Immature natural killer cell (primary cell): ENCODE results near the gene BSND. TPM values are rescaled to one million over a fixed set of nuclear protein-coding genes. Genes with fewer than 3 reads are reported as not detected.

ENCODE experiments used
- DNase-seq, 3 donors: peaks; one replicate each; pipeline ENCODE4 v3.0.0; 2022; ENCODE audit warnings: mixed read lengths in 1 of 3
- H3K27ac Mint-ChIP-seq, 6 donors: one replicate each; pipeline ENCODE4 v1.8.0; 2020; ENCODE audit warnings: mixed read lengths in 6 of 6, mild to moderate bottlenecking in 5 of 6, inconsistent platforms in 4 of 6, moderate library complexity in 3 of 6
- H3K27me3 Mint-ChIP-seq, 3 donors: one replicate each; pipeline ENCODE4 v1.8.0; 2020 to 2021; ENCODE audit warnings: low read depth in 3 of 3, mild to moderate bottlenecking in 3 of 3, mixed read lengths in 3 of 3, moderate library complexity in 3 of 3, inconsistent platforms in 1 of 3
- H3K36me3 Mint-ChIP-seq, 3 donors: one replicate each; pipeline ENCODE4 v1.8.0; 2020; ENCODE audit warnings: mixed read lengths in 3 of 3, inconsistent platforms in 2 of 3, mild to moderate bottlenecking in 2 of 3
- H3K4me1 Mint-ChIP-seq, 2 donors: one replicate each; pipeline ENCODE4 v1.8.0; 2020; ENCODE audit warnings: inconsistent platforms in 2 of 2, mild to moderate bottlenecking in 2 of 2, mixed read lengths in 2 of 2, moderate library complexity in 1 of 2
- H3K4me3 Mint-ChIP-seq, 5 donors: one replicate each; pipeline ENCODE4 v1.8.0; 2020; ENCODE audit warnings: mild to moderate bottlenecking in 5 of 5, mixed read lengths in 5 of 5, inconsistent platforms in 3 of 5, moderate library complexity in 3 of 5
- H3K9me3 Mint-ChIP-seq, 6 donors: one replicate each; pipeline ENCODE4 v1.8.0; 2020; ENCODE audit warnings: mild to moderate bottlenecking in 6 of 6, mixed read lengths in 6 of 6, inconsistent platforms in 4 of 6, moderate library complexity in 3 of 6
- polyA plus RNA-seq, 3 donors: library from polyadenylated mRNA; unstranded; fragments of 300-500 nt; fragmentation: Illumina TruSeq; gene quantifications; one replicate each; pipeline ENCODE4 v1.2.3, GENCODE V29; 2021

Gene BSND
- polyA plus RNA-seq, 3 donors from 2014 or later, result not detected

GRCh38 chr1:55000110-55001085, 1.7 kb downstream of the BSND start:
- no peak overlapping the region for H3K27ac Mint-ChIP-seq
- DNase-seq, result no peak
- H3K4me1 Mint-ChIP-seq, result peaks cover 20 to 22% of the 10 kb centered on the region in 2 donors
- H3K27me3 Mint-ChIP-seq, result peaks cover 10 to 24% (median 11%) of the 10 kb centered on the region in 3 donors
- H3K36me3 Mint-ChIP-seq, result no peaks in the 10 kb centered on the region
- peaks cover 0 to 1% (median 0%) of the 10 kb centered on the region in 6 donors for H3K9me3 Mint-ChIP-seq
- no peak overlapping the region for H3K4me3 Mint-ChIP-seq

- Mint-ChIP-seq H3K27ac (no peak overlapping the region), H3K9me3 (peaks cover 0 to under 1% (median 0%) of the 10 kb centered on the region in 6 donors), H3K36me3 (no peaks in the 10 kb centered on the region), H3K4me1 (peaks cover 11 to 13% of the 10 kb centered on the region in 2 donors), H3K27me3 (peaks cover 3 to 18% (median 4%) of the 10 kb centered on the region in 3 donors), H3K4me3 (no peak overlapping the region)
- DNase-seq, result no peak
Measured at GRCh38 chr1:55001311-55001710, 2.6 kb downstream of the BSND start.

- Mint-ChIP-seq H3K9me3 (no peaks in the 10 kb centered on the region), H3K27ac (no peak overlapping the region), H3K36me3 (no peaks in the 10 kb centered on the region), H3K27me3 (peaks cover 2 to 9% (median 6%) of the 10 kb centered on the region in 3 donors), H3K4me3 (no peak overlapping the region), H3K4me1 (no peaks in the 10 kb centered on the region)
- no peak for DNase-seq
Measured at GRCh38 chr1:55002686-55003085, 4.0 kb downstream of the BSND start.

DNA sequence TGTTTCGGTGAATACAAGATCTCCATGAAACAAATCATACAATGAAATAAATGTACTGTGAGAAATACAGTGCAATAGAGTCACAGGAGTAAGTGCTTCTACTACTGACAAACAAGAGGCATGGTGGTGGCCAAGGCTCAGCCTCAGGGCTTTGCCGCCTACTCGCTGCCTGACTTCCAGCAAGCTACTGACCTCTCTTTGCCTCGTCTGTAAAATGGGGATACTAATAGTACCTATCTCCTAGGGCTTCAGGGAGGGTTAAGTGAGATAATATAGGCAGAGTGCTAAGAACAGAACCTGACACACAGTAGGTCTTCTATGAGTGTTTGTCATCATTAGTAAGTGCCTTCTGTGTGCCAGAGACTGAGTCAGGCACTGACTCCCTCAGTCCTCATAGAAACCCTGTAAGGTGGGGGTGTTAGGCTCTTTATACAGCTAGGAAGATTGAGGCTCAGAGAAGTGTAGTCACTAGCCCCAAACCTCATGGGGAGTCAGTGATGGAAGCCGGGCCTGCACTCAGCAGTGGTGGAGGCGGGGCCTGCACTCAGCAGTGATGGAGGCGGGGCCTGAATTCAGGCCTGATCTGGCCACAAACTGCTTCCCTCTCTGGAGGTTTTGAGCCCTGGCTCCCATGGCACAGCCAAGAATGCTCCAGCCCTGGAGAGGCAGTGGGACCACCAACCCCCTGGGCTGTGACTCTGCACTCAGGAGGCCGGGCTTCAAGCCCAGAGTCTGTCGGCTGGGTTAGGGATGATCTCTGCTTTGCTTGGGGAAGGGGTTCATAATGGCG, 6.8 kb downstream of the BSND start:
- H3K4me1 Mint-ChIP-seq, result no peaks in the 10 kb centered on the region
- DNase-seq, result no peak
- no peaks in the 10 kb centered on the region for H3K9me3 Mint-ChIP-seq

GRCh38 chr1:55006931-55007330, 8.2 kb downstream of the BSND start:
- Mint-ChIP-seq H3K27me3 (peaks cover 0 to 5% (median 3%) of the 10 kb centered on the region in 3 donors), H3K4me1 (no peaks in the 10 kb centered on the region), H3K9me3 (no peaks in the 10 kb centered on the region), H3K36me3 (no peaks in the 10 kb centered on the region), H3K4me3 (no peak overlapping the region), H3K27ac (no peak overlapping the region)
- no peak for DNase-seq

More for the DNA sequence above, 6.8 kb downstream of the BSND start:
- no peaks in the 10 kb centered on the region for H3K36me3 Mint-ChIP-seq
- no peak overlapping the region for H3K27ac Mint-ChIP-seq
- peaks cover 0 to 5% (median 3%) of the 10 kb centered on the region in 3 donors for H3K27me3 Mint-ChIP-seq
- H3K4me3 Mint-ChIP-seq, result no peak overlapping the region

- Mint-ChIP-seq H3K27me3 (peaks cover 0 to 9% (median 3%) of the 10 kb centered on the region in 3 donors), H3K36me3 (no peaks in the 10 kb centered on the region), H3K9me3 (no peaks in the 10 kb centered on the region), H3K4me1 (no peaks in the 10 kb centered on the region), H3K27ac (no peak overlapping the region), H3K4me3 (no peak overlapping the region)
- DNase-seq, result no peak
Measured at GRCh38 chr1:55007625-55008024, 8.9 kb downstream of the BSND start.

DNA sequence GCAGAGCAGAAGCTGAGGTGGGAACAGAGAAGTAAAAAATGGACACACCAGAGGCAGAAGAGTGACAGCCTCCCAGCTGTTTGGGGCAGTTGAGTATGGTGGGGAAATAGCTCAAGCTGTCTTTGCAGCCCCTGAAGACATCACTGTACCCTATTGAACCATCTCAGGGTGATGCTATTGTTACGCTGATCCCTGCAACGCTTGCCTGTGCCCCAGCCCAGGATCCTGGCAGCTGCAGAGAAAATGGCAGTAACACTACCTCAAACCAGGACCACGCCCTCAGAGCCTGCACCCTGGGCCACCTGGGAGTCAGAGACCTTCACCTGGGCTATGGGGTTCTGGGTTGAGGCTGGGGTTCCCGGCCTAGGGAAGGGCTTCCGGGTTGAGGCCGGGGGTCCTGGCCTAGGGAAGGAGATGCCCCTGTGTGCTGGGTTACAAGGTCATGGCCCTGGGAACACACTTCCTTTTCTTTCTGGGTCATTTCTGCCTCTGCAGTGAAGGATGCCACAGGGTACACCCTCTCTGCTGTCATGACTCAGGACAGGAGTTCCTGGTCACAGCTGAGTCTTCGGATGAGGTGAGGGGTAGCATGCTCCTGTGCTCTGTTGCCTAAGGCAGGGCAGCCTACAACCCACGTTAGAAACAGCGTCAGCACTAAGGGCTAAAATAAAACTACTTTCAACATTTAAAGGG, 11.6 kb downstream of the BSND start:
- Mint-ChIP-seq H3K36me3 (no peaks in the 10 kb centered on the region), H3K27ac (no peak overlapping the region), H3K4me3 (no peak overlapping the region), H3K9me3 (no peaks in the 10 kb centered on the region), H3K4me1 (no peaks in the 10 kb centered on the region), H3K27me3 (peaks cover 3 to 10% (median 3%) of the 10 kb centered on the region in 3 donors)
- DNase-seq, result no peak

GRCh38 chr1:55010887-55011217, 12.1 kb downstream of the BSND start:
- no peak overlapping the region for H3K27ac Mint-ChIP-seq
- H3K27me3 Mint-ChIP-seq, result peaks cover 3 to 10% (median 4%) of the 10 kb centered on the region in 3 donors
- H3K9me3 Mint-ChIP-seq, result no peaks in the 10 kb centered on the region
- no peak overlapping the region for H3K4me3 Mint-ChIP-seq
- peak; percentile 22 to 49 (median 33) for DNase-seq
- no peaks in the 10 kb centered on the region for H3K36me3 Mint-ChIP-seq
- no peaks in the 10 kb centered on the region for H3K4me1 Mint-ChIP-seq

- Mint-ChIP-seq H3K36me3 (no peaks in the 10 kb centered on the region), H3K4me1 (no peaks in the 10 kb centered on the region), H3K27me3 (peaks cover 4 to 8% (median 8%) of the 10 kb centered on the region in 3 donors), H3K9me3 (no peaks in the 10 kb centered on the region), H3K27ac (no peak overlapping the region), H3K4me3 (no peak overlapping the region)
- no peak for DNase-seq
Measured at GRCh38 chr1:55012661-55013060, 13.9 kb downstream of the BSND start.

DNA sequence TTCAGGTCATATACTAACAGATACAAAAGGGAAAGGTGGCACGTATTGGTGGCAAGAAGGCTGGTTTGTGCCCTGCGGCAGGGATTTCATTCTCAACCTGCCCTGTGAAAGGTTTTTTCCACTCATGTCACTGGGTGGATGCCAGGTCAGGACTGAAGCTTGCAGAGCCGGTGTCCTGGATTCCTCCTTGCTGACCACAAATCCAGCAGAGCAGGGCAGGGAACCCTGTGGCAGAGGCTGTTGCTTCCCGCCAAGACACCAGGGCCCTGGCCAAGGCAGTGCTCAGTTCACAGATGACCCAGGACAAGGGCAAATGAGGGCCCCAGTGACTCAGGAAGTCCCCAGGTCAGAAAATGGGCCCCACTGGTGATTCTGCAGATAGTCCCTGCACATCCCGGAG, 16.4 kb downstream of the BSND start:
- peaks cover 2 to 11% (median 5%) of the 10 kb centered on the region in 3 donors for H3K27me3 Mint-ChIP-seq
- no peak for DNase-seq

GRCh38 chr1:55015731-55016620, 17.2 kb downstream of the BSND start:
- Mint-ChIP-seq H3K27me3 (peaks cover 2 to 11% (median 5%) of the 10 kb centered on the region in 3 donors), H3K4me1 (no peaks in the 10 kb centered on the region), H3K9me3 (no peaks in the 10 kb centered on the region), H3K4me3 (no peak overlapping the region), H3K27ac (no peak overlapping the region), H3K36me3 (no peaks in the 10 kb centered on the region)
- no peak for DNase-seq

More for the DNA sequence above, 16.4 kb downstream of the BSND start:
- H3K4me3 Mint-ChIP-seq, result no peak overlapping the region
- H3K9me3 Mint-ChIP-seq, result no peaks in the 10 kb centered on the region
- no peaks in the 10 kb centered on the region for H3K4me1 Mint-ChIP-seq
- no peak overlapping the region for H3K27ac Mint-ChIP-seq
- H3K36me3 Mint-ChIP-seq, result no peaks in the 10 kb centered on the region

GRCh38 chr1:55018395-55018794, 19.7 kb downstream of the BSND start:
- Mint-ChIP-seq H3K4me3 (no peak overlapping the region), H3K36me3 (no peaks in the 10 kb centered on the region), H3K4me1 (no peaks in the 10 kb centered on the region), H3K27ac (no peak overlapping the region), H3K27me3 (peaks cover 0 to 14% (median 2%) of the 10 kb centered on the region in 3 donors), H3K9me3 (no peaks in the 10 kb centered on the region)
- DNase-seq, result no peak
